Stomach (tissue), 4 donors: ENCODE data around the gene COMP.

ENCODE experiments used
- CTCF ChIP-seq, 7 experiments: fragments of 450-650 bp in 4 of 7; fragments of 200-600 bp in 3 of 7; sonication (generic) in 3 of 7; IDR thresholded peaks; one replicate each; pipeline ENCODE4 v1.5.1; 2016 to 2019; ENCODE audit warnings: antibody characterized with exemption in 7 of 7, control low read depth in 2 of 7, mild to moderate bottlenecking in 1 of 7
- POLR2A ChIP-seq, 4 donors: fragments of 450-650 bp; IDR thresholded peaks; one replicate each; pipeline ENCODE4 v1.6.1; 2016; ENCODE audit warnings: antibody characterized with exemption in 4 of 4, control low read depth in 2 of 4, mild to moderate bottlenecking in 1 of 4, moderate library complexity in 1 of 4

GRCh38 chr19:18833141-18833476 lies 42.0 kb upstream of the COMP start:
- TF ChIP-seq POLR2A (IDR thresholded peaks at IDR 0.05): no peak
- no peak for TF ChIP-seq CTCF (IDR thresholded peaks at IDR 0.05)
